WTC11 (cell line): ENCODE measurements around the gene TTC7B.
A peak's percentile ranks its signal among the peaks of the same experiment; 100 is the strongest.

Experiments
- JUN ChIP-seq: sonication (generic); formaldehyde crosslinking; IDR thresholded peaks from 2 replicates; pipeline ENCODE4 v1.8.0; 2023; ENCODE audit warnings: mild to moderate bottlenecking, missing genetic modification reagents
- KAT7 ChIP-seq: sonication (generic); formaldehyde crosslinking; IDR thresholded peaks from 2 replicates; pipeline ENCODE4 v1.8.1; 2023; ENCODE audit warnings: missing genetic modification reagents, mild to moderate bottlenecking, borderline replicate concordance
- RELA ChIP-seq: sonication (generic); formaldehyde crosslinking; IDR thresholded peaks from 2 replicates; pipeline ENCODE4 v1.8.1; 2022; ENCODE audit warnings: missing genetic modification reagents, mild to moderate bottlenecking, borderline replicate concordance
- TCF7 ChIP-seq: sonication (generic); formaldehyde crosslinking; IDR thresholded peaks from 2 replicates; pipeline ENCODE4 v1.8.0; 2022; ENCODE audit warnings: mild to moderate bottlenecking, low read depth, missing genetic modification reagents, moderate library complexity
- ZBTB21 ChIP-seq: sonication (generic); formaldehyde crosslinking; IDR thresholded peaks from 2 replicates; pipeline ENCODE4 v1.8.1; 2023; ENCODE audit warnings: mild to moderate bottlenecking, missing genetic modification reagents, borderline replicate concordance
- ZNF138 ChIP-seq: sonication (generic); formaldehyde crosslinking; conservative IDR thresholded peaks from 2 replicates; pipeline ENCODE4 v1.8.1; 2022; ENCODE audit warnings: mild to moderate bottlenecking, moderate library complexity, missing genetic modification reagents
- ZNF219 ChIP-seq: sonication (generic); formaldehyde crosslinking; IDR thresholded peaks from 2 replicates; pipeline ENCODE4 v1.8.0; 2023; ENCODE audit warnings: missing genetic modification reagents, mild to moderate bottlenecking, borderline replicate concordance
- TF ChIP-seq, protein P1 (sequence below): sonication (generic); formaldehyde crosslinking; IDR thresholded peaks from 2 replicates; pipeline ENCODE4 v1.8.0; 2022; ENCODE audit warnings: mild to moderate bottlenecking, missing genetic modification reagents
- TF ChIP-seq, protein P2 (sequence below): fragments of 200-600 bp; IDR thresholded peaks from 2 replicates; pipeline ENCODE4 v1.8.0; 2022; ENCODE audit warnings: antibody characterized with exemption

DNA sequence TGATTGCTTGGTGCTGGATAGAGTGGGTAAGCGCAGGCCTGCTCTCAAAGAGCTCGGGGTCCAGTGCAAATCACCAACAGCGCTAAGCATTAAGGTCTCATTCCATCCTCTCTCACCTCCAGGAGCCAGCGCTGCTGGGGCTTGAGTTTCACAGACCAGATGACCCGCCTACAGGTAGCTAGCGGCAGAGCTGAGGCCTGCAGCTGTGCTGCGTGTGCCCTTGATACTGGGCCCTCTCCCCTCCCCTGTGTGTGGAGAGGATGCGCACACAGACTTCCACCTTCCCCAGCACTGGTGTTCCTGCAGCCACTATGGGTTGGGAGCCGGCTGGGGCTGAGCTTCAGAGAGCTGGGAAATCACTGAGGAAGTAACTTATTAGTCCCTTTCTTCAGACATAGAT is 269.5 kb downstream of the TTC7B start:
- TF ChIP-seq ZNF219 (CRISPR knock-in tag) (no peak), TCF7 (CRISPR knock-in tag) (no peak), ZNF138 (CRISPR knock-in tag) (0 out of 2 replicates have a peak, but pooled peaks have one; percentile 38), JUN (CRISPR knock-in tag) (no peak), KAT7 (CRISPR knock-in tag) (no peak), ZBTB21 (CRISPR knock-in tag) (no peak), RELA (no peak)
- TF ChIP-seq, protein P1, sequence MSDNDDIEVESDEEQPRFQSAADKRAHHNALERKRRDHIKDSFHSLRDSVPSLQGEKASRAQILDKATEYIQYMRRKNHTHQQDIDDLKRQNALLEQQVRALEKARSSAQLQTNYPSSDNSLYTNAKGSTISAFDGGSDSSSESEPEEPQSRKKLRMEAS (CRISPR knock-in tag), result no peak
- TF ChIP-seq, protein P2, sequence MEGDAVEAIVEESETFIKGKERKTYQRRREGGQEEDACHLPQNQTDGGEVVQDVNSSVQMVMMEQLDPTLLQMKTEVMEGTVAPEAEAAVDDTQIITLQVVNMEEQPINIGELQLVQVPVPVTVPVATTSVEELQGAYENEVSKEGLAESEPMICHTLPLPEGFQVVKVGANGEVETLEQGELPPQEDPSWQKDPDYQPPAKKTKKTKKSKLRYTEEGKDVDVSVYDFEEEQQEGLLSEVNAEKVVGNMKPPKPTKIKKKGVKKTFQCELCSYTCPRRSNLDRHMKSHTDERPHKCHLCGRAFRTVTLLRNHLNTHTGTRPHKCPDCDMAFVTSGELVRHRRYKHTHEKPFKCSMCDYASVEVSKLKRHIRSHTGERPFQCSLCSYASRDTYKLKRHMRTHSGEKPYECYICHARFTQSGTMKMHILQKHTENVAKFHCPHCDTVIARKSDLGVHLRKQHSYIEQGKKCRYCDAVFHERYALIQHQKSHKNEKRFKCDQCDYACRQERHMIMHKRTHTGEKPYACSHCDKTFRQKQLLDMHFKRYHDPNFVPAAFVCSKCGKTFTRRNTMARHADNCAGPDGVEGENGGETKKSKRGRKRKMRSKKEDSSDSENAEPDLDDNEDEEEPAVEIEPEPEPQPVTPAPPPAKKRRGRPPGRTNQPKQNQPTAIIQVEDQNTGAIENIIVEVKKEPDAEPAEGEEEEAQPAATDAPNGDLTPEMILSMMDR, result no peak
